Measurements from ENCODE around the gene GNAI2.

GRCh38 chr3:50214824-50215223, 21.2 kb upstream of the GNAI2 start:
- TF ChIP-seq CTCF (IDR thresholded peaks at IDR 0.05): no peak
- no peak for TF ChIP-seq ZBTB33 (IDR thresholded peaks at IDR 0.05; ENCODE audit: borderline replicate concordance, low read depth)
- no peak for TF ChIP-seq YY1 (IDR thresholded peaks at IDR 0.05; ENCODE audit: low read depth)
- TF ChIP-seq POLR2AphosphoS5 (IDR thresholded peaks at IDR 0.05; ENCODE audit: low read depth, low read length): no peak
- no peak for TF ChIP-seq TAF1 (IDR thresholded peaks at IDR 0.05; ENCODE audit: borderline replicate concordance, low read depth, low read length)
- no peak for TF ChIP-seq EP300 (IDR thresholded peaks at IDR 0.05; ENCODE audit: borderline replicate concordance in 1 of 2, low read depth in 1 of 2, low read length in 1 of 2)
- no peak for TF ChIP-seq RFX5 (IDR thresholded peaks at IDR 0.05; ENCODE audit: low read length)
- no peak for TF ChIP-seq SMC3 (IDR thresholded peaks at IDR 0.05; ENCODE audit: low read depth, low read length)
- no peak for TF ChIP-seq MAX (IDR thresholded peaks at IDR 0.05; ENCODE audit: low read depth)
- TF ChIP-seq, protein P1, sequence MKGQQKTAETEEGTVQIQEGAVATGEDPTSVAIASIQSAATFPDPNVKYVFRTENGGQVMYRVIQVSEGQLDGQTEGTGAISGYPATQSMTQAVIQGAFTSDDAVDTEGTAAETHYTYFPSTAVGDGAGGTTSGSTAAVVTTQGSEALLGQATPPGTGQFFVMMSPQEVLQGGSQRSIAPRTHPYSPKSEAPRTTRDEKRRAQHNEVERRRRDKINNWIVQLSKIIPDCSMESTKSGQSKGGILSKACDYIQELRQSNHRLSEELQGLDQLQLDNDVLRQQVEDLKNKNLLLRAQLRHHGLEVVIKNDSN (IDR thresholded peaks at IDR 0.05; ENCODE audit: borderline replicate concordance, low read depth): no peak
- no peak for TF ChIP-seq FOSL2 (IDR thresholded peaks at IDR 0.05; ENCODE audit: borderline replicate concordance, low read depth)
- TF ChIP-seq EZH2phosphoT487 (IDR thresholded peaks at IDR 0.05; ENCODE audit: borderline replicate concordance, low read depth): no peak
- no peak for TF ChIP-seq JUND (IDR thresholded peaks at IDR 0.05)
